ENCODE data around the gene CHN2. TPM values are rescaled to one million over a fixed set of nuclear protein-coding genes. Genes with fewer than 3 reads are reported as not detected.

Gene CHN2
- total RNA-seq, 2 experiments from 2014 or later = 1.7 to 1.8 TPM

GRCh38 chr7:29285861-29286260 is 91.3 kb downstream of the CHN2 start:
- POLR2A ChIA-PET = no interaction called here
- CTCF ChIA-PET = no interaction called here
- no peak for DNase-seq
- no peak for TF ChIP-seq CTCF (IDR thresholded peaks at IDR 0.05)
- H3K27me3 Mint-ChIP-seq = peaks cover 6% of the 10 kb centered on the region
- H3K4me1 Mint-ChIP-seq (ENCODE audit: low read depth) = peaks cover 32% of the 10 kb centered on the region
- no peak overlapping the region for H3K4me3 Mint-ChIP-seq
- H3K36me3 Mint-ChIP-seq (ENCODE audit: low read depth) = no peaks in the 10 kb centered on the region
- intact Hi-C loops (cut with micrococcal nuclease) = loop anchor here (5.0 kb wide), 2 partner anchors 44 to 89 kb away; no protein-coding TSS in a partner anchor
- H3K27ac Mint-ChIP-seq = no peak overlapping the region
- ATAC-seq = no peak
- H3K9me3 Mint-ChIP-seq = no peaks in the 10 kb centered on the region

GRCh38 chr7:29287366-29287765 is 92.8 kb downstream of the CHN2 start:
- H3K36me3 Mint-ChIP-seq (ENCODE audit: low read depth) = no peaks in the 10 kb centered on the region
- peaks cover 6% of the 10 kb centered on the region for H3K27me3 Mint-ChIP-seq
- H3K4me3 Mint-ChIP-seq = no peak overlapping the region
- no peak overlapping the region for H3K27ac Mint-ChIP-seq
- peaks cover 32% of the 10 kb centered on the region for H3K4me1 Mint-ChIP-seq (ENCODE audit: low read depth)
- POLR2A ChIA-PET = no interaction called here
- ATAC-seq (peak; percentile 52), DNase-seq (no peak)
- no peak for TF ChIP-seq CTCF (IDR thresholded peaks at IDR 0.05)
- intact Hi-C loops (cut with micrococcal nuclease) = loop anchor here (5.0 kb wide), 2 partner anchors 45 to 90 kb away; no protein-coding TSS in a partner anchor
- no peaks in the 10 kb centered on the region for H3K9me3 Mint-ChIP-seq
- CTCF ChIA-PET = interaction anchor here (1.0 kb wide), 1 partner anchor 13 kb away, joined by 3 read pairs; no protein-coding TSS in a partner anchor

GRCh38 chr7:29288181-29289091 is 93.9 kb downstream of the CHN2 start:
- intact Hi-C loops (cut with micrococcal nuclease) = loop anchor here (5.0 kb wide), 2 partner anchors 46 to 91 kb away; no protein-coding TSS in a partner anchor
- ChIA-PET CTCF (interaction anchor here (1.0 kb wide), 1 partner anchor 99 kb away, joined by 4 read pairs; no protein-coding TSS in a partner anchor), POLR2A (no interaction called here)
- Mint-ChIP-seq H3K36me3 (ENCODE audit: low read depth) (no peaks in the 10 kb centered on the region), H3K4me1 (ENCODE audit: low read depth) (peaks cover 32% of the 10 kb centered on the region), H3K27me3 (peaks cover 4% of the 10 kb centered on the region), H3K4me3 (no peak overlapping the region), H3K27ac (no peak overlapping the region), H3K9me3 (no peaks in the 10 kb centered on the region)
- ATAC-seq (no peak), DNase-seq (no peak)
- TF ChIP-seq CTCF (IDR thresholded peaks at IDR 0.05) = no peak

- peaks cover 4% of the 10 kb centered on the region for H3K27me3 Mint-ChIP-seq
- no peak for DNase-seq
- ATAC-seq = no peak
- no peaks in the 10 kb centered on the region for H3K36me3 Mint-ChIP-seq (ENCODE audit: low read depth)
- intact Hi-C loops (cut with micrococcal nuclease) = loop anchor here (5.0 kb wide), 2 partner anchors 47 to 92 kb away; no protein-coding TSS in a partner anchor
- H3K9me3 Mint-ChIP-seq = no peaks in the 10 kb centered on the region
- CTCF ChIA-PET = interaction anchor here (1.0 kb wide), 1 partner anchor 11 kb away, joined by 3 read pairs; no protein-coding TSS in a partner anchor
- POLR2A ChIA-PET = no interaction called here
- no peak for TF ChIP-seq CTCF (IDR thresholded peaks at IDR 0.05)
- no peak overlapping the region for H3K27ac Mint-ChIP-seq
- peaks cover 32% of the 10 kb centered on the region for H3K4me1 Mint-ChIP-seq (ENCODE audit: low read depth)
- H3K4me3 Mint-ChIP-seq = no peak overlapping the region
Measured at GRCh38 chr7:29289156-29290021, 94.8 kb downstream of the CHN2 start.

Data from activated CD8-positive, alpha-beta T cell treated with anti-CD3 and anti-CD28 coated beads for 36 hours (primary cell).